Natural killer cell (primary cell): ENCODE measurements around the gene LRCH1. TPM values are rescaled to one million over a fixed set of nuclear protein-coding genes. Genes with fewer than 3 reads are reported as not detected.

ENCODE experiments used
- ATAC-seq, 3 donors: fragments of 150-1000 bp in 2 of 3; fragments of 200-7000 bp in 1 of 3; cut with Tn5 transposase; 1 replicate in 1 of 3; 2 replicates in 2 of 3; pipeline ENCODE4 v1.10.0; 2021; ENCODE audit warnings: mild to moderate bottlenecking in 2 of 3, moderate library complexity in 2 of 3
- DNase-seq, 2 donors: peaks; one replicate each; pipeline versions ENCODE4 v3.0.0 to v3.0.0-alpha.2; 2013 to 2021; ENCODE audit warnings: mixed read lengths in 1 of 2
- H3K27ac ChIP-seq: one replicate; pipeline ENCODE4 v1.5.1; 2013; ENCODE audit warnings: mild to moderate bottlenecking, low read length
- H3K27me3 ChIP-seq: one replicate; pipeline ENCODE4 v1.6.1; 2013; ENCODE audit warnings: low read length; ENCODE audit not compliant: control insufficient read depth, insufficient read depth
- H3K36me3 ChIP-seq: one replicate; pipeline ENCODE4 v1.6.1; 2013; ENCODE audit warnings: low read length; ENCODE audit not compliant: control insufficient read depth, insufficient read depth
- H3K4me1 ChIP-seq: one replicate; pipeline ENCODE4 v1.6.1; 2013; ENCODE audit warnings: low read length; ENCODE audit not compliant: control insufficient read depth, insufficient read depth
- H3K4me3 ChIP-seq: one replicate; pipeline ENCODE4 v1.5.1; 2013; ENCODE audit warnings: low read length
- H3K9me3 ChIP-seq: one replicate; pipeline ENCODE4 v1.6.1; 2013; ENCODE audit warnings: low read length; ENCODE audit not compliant: control insufficient read depth, insufficient read depth
- H3K27ac Mint-ChIP-seq, 2 donors: one replicate each; pipeline ENCODE4 v1.8.0; 2022; ENCODE audit warnings: mild to moderate bottlenecking in 2 of 2, mixed read lengths in 2 of 2, moderate library complexity in 1 of 2
- H3K27me3 Mint-ChIP-seq, 2 donors: one replicate each; pipeline ENCODE4 v1.8.0; 2022; ENCODE audit warnings: low read depth in 2 of 2, mixed read lengths in 2 of 2
- H3K36me3 Mint-ChIP-seq: one replicate; pipeline ENCODE4 v1.8.0; 2022; ENCODE audit warnings: mixed read lengths
- H3K4me1 Mint-ChIP-seq, 2 donors: one replicate each; pipeline ENCODE4 v1.8.0; 2022; ENCODE audit warnings: mixed read lengths in 2 of 2
- H3K4me3 Mint-ChIP-seq: one replicate; pipeline ENCODE4 v1.8.0; 2022; ENCODE audit warnings: mild to moderate bottlenecking, moderate library complexity, mixed read lengths
- H3K9me3 Mint-ChIP-seq, 2 donors: one replicate each; pipeline ENCODE4 v1.8.0; 2022; ENCODE audit warnings: mixed read lengths in 2 of 2
- CTCF ChIP-seq: fragments of 200-600 bp; IDR thresholded peaks from one replicate; pipeline ENCODE4 v1.8.0; 2022; ENCODE audit warnings: antibody characterized with exemption
- WGBS: methylation state at CpG from one replicate; pipeline ENCODE4 v1.1.7; 2013; ENCODE audit warnings: missing lambda C conversion rate; ENCODE audit not compliant: insufficient coverage; 5-methylcytosine and 5-hydroxymethylcytosine counted together
- intact Hi-C: fragments of 100-400 bp; cut with micrococcal nuclease; formaldehyde crosslinking; loops from one replicate; pipeline ENCODE4 v1.14.2; 2022
- total RNA-seq, 4 donors: library from RNA; stranded (reverse); fragments of 120-200 nt in 1 of 4; gene quantifications; one replicate each; pipeline versions ENCODE4 v1.2.3 to v1.2.4, GENCODE V29; 2013 to 2022

Gene LRCH1
- total RNA-seq, 3 donors from 2014 or later (not counting 1 experiment from before 2014, with no cell fraction given), result 23.7 to 32.2 (median 29.6) TPM

GRCh38 chr13:46717856-46718255, 164.9 kb downstream of the LRCH1 start:
- Histone ChIP-seq H3K4me1 (no peaks in the 10 kb centered on the region), H3K9me3 (no peaks in the 10 kb centered on the region), H3K36me3 (peaks cover 11% of the 10 kb centered on the region), H3K27ac (no peak overlapping the region), H3K27me3 (no peaks in the 10 kb centered on the region), H3K4me3 (no peak overlapping the region)
- Mint-ChIP-seq H3K4me1 (peaks cover 0 to 5% of the 10 kb centered on the region in 2 donors), H3K9me3 (no peaks in the 10 kb centered on the region), H3K27ac (no peak overlapping the region), H3K36me3 (peaks cover 14% of the 10 kb centered on the region), H3K4me3 (no peak overlapping the region), H3K27me3 (no peaks in the 10 kb centered on the region)
- ATAC-seq (no peak), DNase-seq (no peak)
- intact Hi-C loops, result no loop called here
- 40% methylated on average over 1 of the region's 2 CpGs for WGBS
- no peak for TF ChIP-seq CTCF

GRCh38 chr13:46720189-46720588, 167.2 kb downstream of the LRCH1 start:
- H3K4me1 Mint-ChIP-seq, result peaks cover 7 to 10% of the 10 kb centered on the region in 2 donors
- intact Hi-C loops, result no loop called here
- no peaks in the 10 kb centered on the region for H3K9me3 Mint-ChIP-seq
- WGBS, result 78% methylated on average over 8 of the region's 8 CpGs
- no peaks in the 10 kb centered on the region for H3K9me3 ChIP-seq
- ATAC-seq, result no peak
- H3K36me3 ChIP-seq, result peaks cover 18% of the 10 kb centered on the region
- DNase-seq, result no peak
- TF ChIP-seq CTCF, result no peak
- no peaks in the 10 kb centered on the region for H3K27me3 ChIP-seq
- H3K27ac ChIP-seq, result no peak overlapping the region
- no peak overlapping the region for H3K27ac Mint-ChIP-seq
- no peaks in the 10 kb centered on the region for H3K27me3 Mint-ChIP-seq
- H3K36me3 Mint-ChIP-seq, result peaks cover 24% of the 10 kb centered on the region
- no peaks in the 10 kb centered on the region for H3K4me1 ChIP-seq
- H3K4me3 ChIP-seq, result no peak overlapping the region
- H3K4me3 Mint-ChIP-seq, result no peak overlapping the region

- DNase-seq, result peak; percentile 31 to 73
- WGBS, result 41% methylated on average over 4 of the region's 4 CpGs
- Histone ChIP-seq H3K36me3 (peaks cover 13% of the 10 kb centered on the region), H3K4me3 (no peak overlapping the region), H3K27me3 (no peaks in the 10 kb centered on the region), H3K4me1 (peaks cover under 1% of the 10 kb centered on the region), H3K27ac (no peak overlapping the region), H3K9me3 (no peaks in the 10 kb centered on the region)
- no peak overlapping the region for H3K4me3 Mint-ChIP-seq
- H3K27me3 Mint-ChIP-seq, result no peaks in the 10 kb centered on the region
- intact Hi-C loops, result loop anchor here (1.0 kb wide), 2 partner anchors 170 to 229 kb away; no protein-coding TSS in a partner anchor
- ATAC-seq, result peak; percentile 58 to 68 (median 64)
- H3K9me3 Mint-ChIP-seq, result no peaks in the 10 kb centered on the region
- H3K27ac Mint-ChIP-seq, result no peak overlapping the region
- TF ChIP-seq CTCF, result peak; percentile 79
- peaks cover 16 to 19% of the 10 kb centered on the region in 2 donors for H3K4me1 Mint-ChIP-seq
- H3K36me3 Mint-ChIP-seq, result peaks cover 24% of the 10 kb centered on the region
Observed at GRCh38 chr13:46721054-46721453, 168.1 kb downstream of the LRCH1 start.

GRCh38 chr13:46726347-46726746, 173.4 kb downstream of the LRCH1 start:
- no peak overlapping the region for H3K4me3 ChIP-seq
- Mint-ChIP-seq H3K4me3 (peak overlapping the region; percentile 83), H3K27me3 (peaks cover 0 to 5% of the 10 kb centered on the region in 2 donors), H3K9me3 (no peaks in the 10 kb centered on the region), H3K36me3 (peaks cover 30% of the 10 kb centered on the region), H3K4me1 (peaks cover 34 to 41% of the 10 kb centered on the region in 2 donors), H3K27ac (peak overlapping the region; percentile 63 to 66)
- H3K27me3 ChIP-seq, result no peaks in the 10 kb centered on the region
- TF ChIP-seq CTCF, result no peak
- peaks cover 30% of the 10 kb centered on the region for H3K36me3 ChIP-seq
- no peak overlapping the region for H3K27ac ChIP-seq
- intact Hi-C loops, result loop anchor here (1.0 kb wide), 1 partner anchor 25 kb away; no protein-coding TSS in a partner anchor
- peak; percentile 14 to 55 for DNase-seq
- 51% methylated on average over 5 of the region's 5 CpGs for WGBS
- no peaks in the 10 kb centered on the region for H3K9me3 ChIP-seq
- ATAC-seq, result peak; percentile 84 to 99 (median 92)
- peaks cover 23% of the 10 kb centered on the region for H3K4me1 ChIP-seq
